IPS-NIHi7 (cell line): ENCODE measurements around the gene AKT3.
"Not testable (repeated sequence)": the region's sequence is repeated elsewhere in the genome, so short reads cannot be mapped to it uniquely, and the experiment has no call there.

ENCODE experiments used
- DNase-seq: peaks from one replicate; pipeline ENCODE4 v3.0.0; 2012; ENCODE audit warnings: mixed read lengths; ENCODE audit errors: extremely low spot score

Gene AKT3

DNA sequence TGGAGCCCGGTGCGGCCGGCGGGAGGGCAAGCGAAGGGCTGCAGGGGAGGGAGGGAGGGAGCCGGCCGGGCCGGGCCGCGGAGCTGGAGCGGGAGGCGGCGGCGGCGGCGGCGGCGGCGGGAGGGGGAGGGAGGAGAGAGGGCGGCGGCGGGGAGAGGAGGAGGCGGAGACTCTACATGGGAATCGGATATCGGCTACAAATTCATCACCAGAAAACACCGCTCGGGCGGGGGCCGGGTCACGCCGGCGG is at the start of gene AKT3:
TSS of gene AKT3 (minus strand) at position 42 of the 250 bp plus-strand sequence. CDS start 7,073 bp downstream, outside the sequence.
- peak; percentile 62 for DNase-seq

DNA sequence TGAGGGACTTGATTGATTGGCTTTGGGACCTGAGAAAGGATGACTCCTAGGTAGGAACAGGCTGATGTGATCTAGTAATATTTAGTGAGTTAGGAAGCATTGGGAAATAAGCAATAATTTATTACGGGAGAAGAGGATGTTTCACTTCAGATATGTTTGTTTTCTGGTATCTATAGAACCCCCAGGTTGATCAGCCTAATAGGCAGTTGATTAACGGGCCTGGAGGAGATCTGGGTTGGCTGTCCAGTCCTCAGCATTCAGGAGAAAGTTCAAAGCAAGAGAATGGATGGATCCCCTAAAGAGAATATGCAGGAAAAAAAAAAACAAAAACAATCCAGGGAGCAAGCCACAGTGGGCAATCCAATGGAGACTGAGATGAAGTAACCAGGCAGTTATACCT is 48.2 kb upstream of the AKT3 start:
- no peak for DNase-seq

DNA sequence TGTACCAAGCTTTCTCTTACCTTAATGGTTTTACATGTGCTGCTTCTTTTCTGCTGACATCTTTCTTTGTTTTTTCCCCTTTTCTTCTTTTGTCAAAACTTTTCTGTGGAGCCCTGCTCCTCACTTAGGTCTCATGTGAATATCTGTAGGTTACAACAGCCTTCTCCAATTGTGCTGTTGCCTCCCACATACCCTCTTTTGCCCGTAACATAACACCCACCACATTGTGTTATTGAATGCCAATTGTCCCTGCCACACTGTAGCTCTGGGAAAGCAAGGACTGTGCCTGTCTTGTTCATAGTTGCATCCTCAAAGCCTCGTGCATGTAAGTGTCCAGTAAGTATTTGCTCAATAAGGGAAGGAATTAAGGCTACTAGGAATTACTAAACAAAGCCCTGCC is 46.3 kb upstream of the AKT3 start:
- DNase-seq: no peak

DNA sequence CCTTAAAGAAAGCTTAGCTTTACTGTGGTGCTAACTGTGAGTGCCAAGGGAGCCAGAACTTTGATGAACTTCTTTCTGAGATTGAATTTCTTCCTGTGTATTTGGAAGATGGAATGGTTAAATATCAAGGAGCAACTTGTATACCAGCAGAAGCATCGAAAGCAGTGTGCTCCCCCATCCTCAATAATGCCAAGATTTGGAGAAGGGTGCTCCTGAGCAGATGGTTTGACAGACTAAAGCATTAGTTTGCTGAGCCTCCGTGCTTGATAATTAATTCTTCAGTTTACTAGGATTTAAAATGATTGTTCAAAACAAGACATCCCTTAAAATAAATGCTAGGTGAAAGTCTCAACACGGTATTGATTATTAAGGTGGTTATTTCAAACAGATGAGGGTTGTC is 42.4 kb upstream of the AKT3 start:
- DNase-seq: no peak

DNA sequence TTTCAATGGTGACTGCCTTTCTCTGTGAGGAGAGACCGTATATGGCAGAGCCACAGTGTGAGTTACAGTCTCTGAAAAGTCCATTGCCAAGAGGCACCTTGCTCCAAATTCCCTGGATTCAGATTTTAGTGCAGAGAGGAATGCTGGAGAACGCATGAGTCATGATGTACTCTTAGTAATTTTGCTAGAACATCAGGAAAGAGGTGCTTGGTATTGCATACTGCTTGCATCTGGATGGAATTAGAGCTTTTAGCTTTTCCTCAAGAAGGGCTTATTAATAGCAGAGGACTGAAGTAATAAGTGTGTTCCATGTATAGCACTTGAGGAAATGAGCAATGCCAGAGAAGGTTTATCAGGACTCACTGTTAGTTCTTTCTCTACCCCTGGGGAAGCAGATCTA is 40.5 kb upstream of the AKT3 start:
- no peak for DNase-seq

DNA sequence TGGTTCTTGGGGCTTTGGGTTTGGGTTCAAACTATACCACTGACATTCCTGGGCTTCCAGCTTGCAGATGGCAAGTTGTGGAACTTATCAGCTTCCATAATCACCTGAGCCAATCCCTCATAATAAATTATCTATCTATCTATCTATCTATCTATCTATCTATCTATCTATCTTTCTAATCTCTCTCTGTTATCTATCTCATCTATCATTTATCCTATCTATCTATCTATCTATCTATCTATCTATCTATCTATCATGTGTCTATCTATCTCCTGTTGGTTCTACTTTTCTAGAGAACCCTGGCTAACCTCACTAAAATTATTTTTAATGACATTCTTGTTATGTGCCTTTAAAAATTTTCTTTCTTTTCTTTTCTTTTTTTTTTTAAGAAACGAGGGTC is 35.8 kb upstream of the AKT3 start:
- DNase-seq: no peak

DNA sequence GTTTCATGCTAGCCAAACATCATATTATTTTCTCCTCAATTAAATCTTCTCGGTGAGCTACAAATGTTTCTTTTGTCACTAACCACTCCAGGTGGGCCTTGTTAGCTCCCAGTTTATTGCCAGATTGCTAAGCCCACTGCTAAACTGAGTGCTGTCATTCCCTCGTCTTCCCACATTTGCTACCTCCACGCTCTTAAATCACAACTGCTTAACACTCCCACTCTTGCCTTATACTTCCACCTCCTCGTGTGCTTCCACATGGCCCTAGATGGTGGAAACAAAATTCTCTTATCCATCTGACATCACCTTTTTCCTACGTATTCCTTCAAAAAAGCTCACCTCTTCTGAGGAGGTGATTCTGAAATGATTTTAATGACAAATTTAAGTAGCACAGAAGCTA is 34.6 kb upstream of the AKT3 start:
- DNase-seq: no peak

DNA sequence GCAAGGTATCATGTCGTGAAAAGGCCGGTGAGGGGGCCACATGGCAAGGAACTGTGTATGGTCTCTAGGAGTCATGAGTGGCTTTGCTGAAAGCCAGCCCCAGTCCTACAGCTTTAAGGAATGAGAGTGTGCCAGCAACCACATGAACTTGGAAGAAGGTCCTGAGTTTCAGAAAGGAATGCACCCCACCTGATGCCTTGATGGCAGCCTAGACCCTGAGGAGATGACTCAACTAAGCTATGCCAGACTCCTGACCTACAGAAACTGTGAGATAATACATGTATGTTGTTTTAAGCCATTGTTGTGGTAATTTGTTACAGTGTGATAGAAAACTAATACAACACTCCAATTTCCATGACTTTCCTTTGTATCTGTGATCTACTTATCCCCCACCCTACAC is 33.5 kb upstream of the AKT3 start:
- DNase-seq: no peak

DNA sequence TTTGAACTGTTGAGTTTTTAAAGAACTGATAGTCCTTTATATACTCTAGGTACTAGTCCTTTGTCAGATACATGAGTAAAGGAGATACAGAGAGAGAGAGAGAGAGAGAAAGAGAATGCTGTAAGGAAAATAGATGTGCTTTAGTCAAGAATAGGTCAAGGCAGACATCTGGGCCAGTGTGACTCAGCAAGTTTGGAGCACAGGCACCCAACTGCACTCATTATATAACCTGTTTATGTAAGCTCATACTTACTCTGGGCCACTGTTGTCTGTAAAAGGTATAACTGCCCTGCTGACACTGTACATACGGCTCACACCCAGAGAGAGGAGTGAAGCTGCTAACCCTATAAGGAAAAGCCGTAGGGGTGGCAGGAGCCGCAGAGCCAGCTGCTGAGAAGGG is 32.2 kb upstream of the AKT3 start:
- DNase-seq: no peak

DNA sequence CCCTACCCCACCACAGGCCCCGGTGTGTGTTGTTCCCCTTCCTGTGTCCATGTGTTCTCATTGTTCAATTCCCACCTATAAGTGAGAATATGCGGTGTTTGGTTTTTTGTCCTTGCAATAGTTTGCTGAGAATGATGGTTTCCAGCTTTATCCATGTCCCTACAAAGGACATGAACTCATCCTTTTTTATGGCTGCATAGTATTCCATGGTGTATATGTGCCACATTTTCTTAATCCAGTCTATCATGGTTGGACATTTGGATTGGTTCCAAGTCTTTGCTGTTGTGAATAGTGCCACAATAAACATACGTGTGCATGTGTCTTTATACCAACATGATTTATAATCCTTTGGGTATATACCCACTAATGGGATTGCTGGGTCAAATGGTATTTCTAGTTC is 27.0 kb upstream of the AKT3 start:
- DNase-seq: not testable (repeated sequence)

DNA sequence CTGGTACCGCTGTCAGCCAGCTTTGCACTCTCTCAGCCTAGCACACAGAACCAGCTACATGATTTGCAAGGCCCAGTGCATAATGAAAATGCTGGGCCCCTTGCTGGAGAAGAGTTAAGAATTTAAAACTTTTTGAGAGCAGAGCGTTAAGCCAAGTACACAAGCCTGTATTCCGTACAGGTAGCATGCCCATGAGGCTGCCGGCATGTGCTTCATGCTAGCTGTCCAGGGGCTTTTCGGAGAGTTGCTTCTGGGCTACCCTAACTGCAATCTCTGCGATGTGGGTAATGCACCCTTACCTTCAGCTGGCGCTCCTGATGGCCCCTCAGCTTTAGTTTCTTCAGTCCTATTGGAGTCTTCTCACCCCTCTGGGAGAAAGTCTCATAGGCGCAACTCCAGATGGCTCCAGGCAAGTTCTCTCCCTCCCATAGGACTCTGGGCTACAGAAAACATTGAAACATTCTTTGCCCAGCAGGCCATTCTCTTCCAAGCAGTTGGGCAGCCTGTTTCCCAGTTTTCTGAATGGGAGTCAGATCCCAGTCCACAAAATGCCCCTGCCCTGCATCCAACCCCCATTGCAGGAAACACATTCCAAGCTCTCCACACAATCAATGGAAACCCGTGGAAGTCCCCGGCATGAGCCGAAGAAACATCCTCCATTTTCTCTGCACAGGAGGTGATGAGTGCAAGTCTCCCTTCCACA is 5.7 kb upstream of the AKT3 start:
- DNase-seq: peak; percentile 26

DNA sequence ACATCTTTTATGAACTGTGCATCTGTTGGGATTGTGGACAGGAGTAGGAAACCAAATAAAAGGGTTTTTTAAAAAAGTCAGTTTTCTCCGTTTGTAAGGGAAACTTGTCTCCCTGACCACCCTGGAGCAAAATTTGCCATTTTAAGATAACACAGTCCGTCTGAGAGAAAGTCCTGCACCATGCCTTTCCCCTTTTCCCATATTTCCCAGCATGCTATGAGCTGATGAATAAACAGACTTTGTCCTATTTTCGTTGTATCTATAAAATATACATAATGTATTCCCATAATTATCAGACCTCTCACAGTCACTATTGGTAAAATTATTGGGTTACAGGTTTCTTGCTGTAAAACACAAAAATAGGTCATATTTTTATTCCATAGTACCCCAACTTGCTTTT is 1.7 kb upstream of the AKT3 start:
- no peak for DNase-seq

DNA sequence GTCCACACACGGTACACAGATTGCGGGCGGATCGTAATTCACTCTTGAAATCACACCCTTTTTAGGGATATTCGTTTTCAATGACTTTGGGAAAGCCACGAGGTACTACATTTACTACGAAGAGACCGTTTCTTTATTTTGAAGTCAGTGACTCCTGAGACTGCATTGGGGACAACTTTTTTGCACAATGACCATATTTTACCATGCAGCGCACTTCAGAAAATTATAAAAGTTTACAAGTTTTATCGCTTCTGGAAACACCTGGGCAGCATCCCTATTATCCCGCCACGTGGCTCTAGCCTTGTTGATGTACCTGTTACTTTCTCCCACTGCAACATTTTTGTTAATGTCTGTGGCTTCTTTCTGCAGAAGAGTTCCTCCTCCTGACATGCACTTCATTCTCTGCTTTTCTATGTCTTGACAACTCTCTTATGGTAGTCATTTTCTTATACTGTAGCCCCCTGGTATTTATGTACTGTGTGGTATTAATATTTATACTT is 1.3 kb upstream of the AKT3 start:
- no peak for DNase-seq

DNA sequence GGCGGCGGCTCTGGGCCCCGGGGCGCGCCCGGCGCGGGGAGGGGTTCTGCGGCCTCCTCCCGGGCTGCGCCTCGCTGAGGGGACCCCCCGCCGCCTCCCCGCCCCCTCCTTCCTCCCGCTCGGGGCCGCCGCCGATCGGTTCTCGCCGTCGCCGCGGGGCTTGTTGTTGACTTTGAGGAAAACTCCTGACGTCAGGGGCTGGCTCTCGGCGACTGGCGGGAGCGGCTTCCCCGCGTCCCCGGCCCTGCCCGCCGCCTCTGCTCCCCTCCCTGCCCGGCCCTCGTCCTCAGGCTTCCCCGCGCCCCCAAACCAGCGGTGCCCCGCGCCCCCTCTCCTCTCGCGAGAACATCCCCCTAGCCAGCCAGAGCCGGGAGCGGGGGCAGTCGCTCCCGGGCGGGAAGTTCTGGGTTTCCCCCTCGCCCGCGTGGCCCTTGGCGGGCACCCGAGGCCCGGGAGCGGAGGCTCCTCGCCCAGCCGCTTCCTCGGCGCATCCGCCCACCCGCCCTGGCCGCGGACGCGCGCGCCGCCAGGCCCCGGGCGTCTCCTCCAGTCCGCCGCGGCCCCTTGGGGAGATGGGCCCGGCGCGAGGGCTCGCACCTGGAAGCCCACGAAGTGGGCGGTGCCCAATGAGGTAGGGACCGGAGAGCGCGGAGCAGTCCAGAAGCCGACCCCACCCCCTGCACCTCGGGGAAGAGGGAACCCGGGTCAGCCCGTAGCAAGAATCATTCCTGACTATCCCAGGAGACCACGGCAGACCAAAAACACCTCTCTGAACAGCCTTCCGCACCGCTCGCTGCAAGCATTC is 611 bp upstream of the AKT3 start:
- peak; percentile 83 for DNase-seq

DNA sequence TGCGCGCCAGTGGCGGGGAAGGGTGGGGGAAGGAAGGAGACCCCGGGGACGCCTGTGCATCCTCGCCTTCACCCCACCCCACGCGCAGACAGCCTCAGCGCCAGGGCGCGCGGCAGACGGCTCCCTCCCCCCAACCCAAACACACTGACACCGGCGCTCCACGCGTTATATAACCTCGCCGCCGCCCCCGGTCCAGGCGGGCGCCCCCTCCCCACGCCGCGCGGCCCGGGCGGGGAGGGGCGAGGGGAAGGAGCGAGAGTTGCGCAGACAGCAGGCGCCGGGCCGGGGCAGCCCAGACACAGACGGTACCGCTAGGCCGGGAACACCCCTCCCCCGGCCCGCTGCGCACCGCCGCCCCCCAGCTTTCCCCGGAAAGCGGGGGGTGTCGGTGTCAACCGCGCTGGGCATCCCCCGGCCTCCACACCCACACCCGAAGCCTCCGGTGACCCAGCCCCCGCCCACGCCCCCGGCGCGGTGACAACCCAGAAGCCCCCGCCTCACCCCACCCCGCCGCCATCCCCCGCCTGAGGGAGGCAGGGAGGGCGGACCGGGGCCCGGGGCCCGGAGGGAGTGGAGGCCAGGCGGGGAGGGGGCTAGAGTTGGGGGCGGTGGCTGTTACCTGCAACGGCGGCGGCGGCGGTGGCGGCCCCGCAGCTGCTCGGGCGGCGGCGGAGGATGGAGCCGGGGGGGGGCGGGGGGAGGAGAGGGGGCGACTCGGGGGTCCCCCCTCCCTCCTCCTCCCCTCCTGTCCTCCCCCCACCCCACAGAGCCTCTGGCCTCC is 432 bp downstream of the AKT3 start:
- DNase-seq: peak; percentile 32

DNA sequence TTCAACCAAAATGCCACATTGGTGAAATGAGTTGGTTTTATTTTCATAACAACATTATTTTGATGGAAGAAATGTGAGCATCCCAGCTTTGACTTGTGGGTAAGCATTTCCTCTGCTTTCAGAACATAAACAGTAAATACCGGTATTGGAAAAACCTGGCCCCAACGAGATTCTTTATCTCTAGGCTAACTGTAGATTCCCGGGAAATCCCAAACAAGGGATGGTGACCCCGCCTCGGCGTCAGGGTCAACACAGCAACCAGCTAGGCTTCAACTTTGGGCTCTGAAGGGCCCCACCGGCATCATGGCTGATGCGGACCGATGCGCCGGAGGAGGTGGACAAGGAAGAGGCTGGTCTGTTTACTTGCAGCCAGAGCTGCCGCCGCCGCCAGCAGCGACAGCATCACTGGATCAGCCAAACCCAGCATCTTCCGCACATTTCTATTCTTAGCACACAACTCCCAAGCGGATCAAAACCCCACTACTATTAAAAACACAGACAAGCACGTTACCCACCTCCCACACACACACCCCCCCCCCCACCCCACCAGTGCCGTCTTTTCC is 1.1 kb downstream of the AKT3 start:
- DNase-seq: peak; percentile 54

DNA sequence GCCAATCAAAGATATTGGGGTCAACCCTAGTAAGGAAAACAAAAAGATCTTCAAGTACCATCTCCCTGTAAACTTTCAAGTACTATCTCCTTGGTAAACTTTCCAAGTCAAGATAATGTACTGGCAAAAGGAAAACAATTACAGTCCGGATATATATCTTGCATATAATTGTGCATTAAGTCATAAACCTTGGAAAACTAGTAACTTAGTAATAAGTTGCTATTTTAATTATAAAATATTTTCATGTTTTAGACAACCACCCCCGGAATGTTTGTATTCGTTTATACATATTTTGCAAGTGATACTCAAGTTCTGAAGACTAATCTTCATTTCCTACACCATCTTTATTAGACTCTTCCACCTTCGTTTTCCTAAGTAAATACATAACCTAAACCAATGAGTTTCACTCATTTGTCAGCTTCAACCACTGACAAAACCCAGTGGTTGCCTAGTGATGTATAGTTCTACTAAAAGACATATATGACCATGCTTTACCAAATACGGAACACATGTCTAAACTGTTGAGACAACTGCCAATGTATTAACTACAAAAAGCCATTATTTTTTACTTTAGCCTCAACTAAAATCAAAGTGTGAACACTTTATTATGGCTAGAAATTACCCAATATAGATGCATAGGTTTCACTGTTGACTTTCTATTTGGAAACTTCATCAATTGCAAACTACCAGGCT is 1.7 kb downstream of the AKT3 start:
- no peak for DNase-seq

DNA sequence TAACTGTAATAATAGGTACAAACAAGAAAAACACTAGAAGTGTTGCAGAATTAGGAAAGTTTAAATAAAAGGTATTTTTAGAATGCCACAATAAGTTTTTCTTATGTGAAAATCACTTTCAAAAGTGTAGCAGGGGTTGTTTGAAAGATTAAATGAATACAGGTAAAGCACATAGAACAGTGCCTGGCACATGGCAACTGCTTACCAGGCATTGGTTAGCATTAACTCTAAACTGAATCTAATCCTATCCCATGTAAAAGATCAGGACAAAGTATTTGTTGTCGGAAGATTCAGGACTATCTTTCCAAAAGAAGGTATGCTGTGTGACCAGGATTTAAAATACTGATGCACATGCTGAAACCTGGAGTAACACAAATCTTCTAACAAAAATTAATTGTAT is 3.3 kb downstream of the AKT3 start:
- no peak for DNase-seq

DNA sequence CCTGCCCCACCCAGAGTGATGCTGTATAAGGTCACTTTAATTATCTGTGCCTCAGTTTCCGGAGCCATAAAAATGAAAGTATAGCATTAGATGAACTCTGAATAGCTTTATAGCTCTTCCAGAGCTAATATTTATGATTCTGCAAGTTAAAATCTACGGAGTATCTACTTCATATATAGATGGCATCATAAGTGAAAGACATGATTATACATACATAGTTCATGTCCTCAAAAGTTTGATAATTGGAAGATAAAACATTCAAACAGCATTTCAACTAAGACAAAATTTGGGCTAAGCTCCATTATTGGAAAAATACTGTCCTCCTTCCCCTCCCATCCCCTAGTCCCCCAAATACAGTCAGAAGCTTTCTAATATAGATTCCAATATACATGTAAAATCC is 4.2 kb downstream of the AKT3 start:
- no peak for DNase-seq

DNA sequence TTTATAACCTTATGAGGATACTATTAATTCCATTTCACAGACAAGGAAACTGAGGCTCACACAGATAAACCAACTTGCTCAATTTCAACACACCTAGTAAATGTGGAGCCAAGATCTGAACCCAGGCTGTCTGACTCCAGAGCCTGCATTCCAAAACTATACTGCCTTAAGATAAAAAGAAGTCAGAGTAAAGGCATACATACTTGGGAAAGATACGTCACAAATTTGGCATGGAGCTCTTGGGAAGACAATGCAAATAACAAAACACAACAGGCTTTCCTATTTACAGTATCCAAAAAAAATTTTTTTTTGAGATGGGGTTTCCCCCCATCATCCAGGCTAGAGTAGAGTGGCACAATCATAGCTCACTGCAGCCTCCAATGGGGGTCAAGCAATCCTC is 5.9 kb downstream of the AKT3 start:
- DNase-seq: no peak

DNA sequence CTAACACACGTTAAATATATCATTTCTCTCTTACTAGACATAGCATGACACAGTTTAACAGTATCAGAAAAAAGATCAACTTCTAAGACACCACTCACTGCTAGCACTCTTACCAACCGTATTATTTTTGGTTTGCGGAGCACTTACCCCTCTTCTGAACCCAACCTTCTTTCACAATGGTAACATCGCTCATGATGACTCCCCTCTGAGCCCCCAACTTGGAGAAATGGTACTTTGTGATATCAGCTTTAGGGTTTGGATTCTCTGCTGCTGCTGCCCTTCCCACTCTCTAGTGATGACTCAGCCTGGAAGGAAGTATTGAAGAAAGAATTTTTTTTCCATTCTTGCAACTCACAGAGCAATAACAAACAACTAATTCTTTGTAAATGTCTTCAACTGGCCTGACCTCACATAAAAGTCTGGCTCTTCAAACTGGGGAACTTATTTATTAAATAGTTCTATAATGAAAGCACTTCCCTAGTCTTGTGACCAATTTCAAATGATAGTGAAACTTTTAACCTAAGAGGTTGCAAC is 7.0 kb downstream of the AKT3 start:
- DNase-seq: peak; percentile 15

DNA sequence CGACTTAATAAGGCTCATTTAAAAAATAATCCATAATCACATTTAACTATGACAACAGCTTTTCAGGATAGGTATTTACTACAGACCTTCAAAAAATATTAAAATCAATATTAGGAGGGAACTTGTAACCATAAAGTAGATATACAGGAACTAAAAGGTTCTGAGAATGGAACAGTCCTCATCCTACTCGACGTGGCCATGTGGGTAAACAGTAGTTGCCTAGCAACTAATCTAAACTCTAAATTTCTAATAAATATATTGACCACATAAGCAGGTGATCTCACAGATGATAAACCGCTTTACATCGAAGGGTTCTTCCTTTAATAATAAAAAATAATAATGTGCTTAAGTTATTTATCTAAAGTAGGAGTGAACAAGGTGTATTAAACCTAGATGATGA is 7.9 kb downstream of the AKT3 start:
- DNase-seq: no peak
